HEK293 (cell line): ENCODE results near the gene FSIP1.

Experiments
- CTCF ChIA-PET: fragments of 350-600 bp; formaldehyde crosslinking; extraction: SDS; loops from one replicate; lab custom pipeline; 2021; ENCODE audit warnings: antibody characterized with exemption; lab: Yijun Ruan, JAX
- POLR2A ChIA-PET: fragments of 300-600 bp; formaldehyde crosslinking; extraction: SDS; loops from one replicate; lab custom pipeline; 2020; ENCODE audit warnings: antibody characterized with exemption, inconsistent platforms; lab: Yijun Ruan, JAX
- H3K27ac ChIP-seq: fragments of 200-500 bp; sonication (Bioruptor generic); 2 replicates; pipeline ENCODE4 v1.5.1; 2014; ENCODE audit warnings: low read depth, low read length, control low read depth, inconsistent platforms; ENCODE audit errors: extremely low read depth
- H3K36me3 ChIP-seq, 2 experiments: fragments of 200-500 bp in 1 of 2; sonication (Bioruptor generic) in 1 of 2; 1 replicate in 1 of 2; 2 replicates in 1 of 2; pipeline ENCODE4 v1.5.1; 2014 to 2017; ENCODE audit warnings: inconsistent platforms in 2 of 2, low read length in 2 of 2; ENCODE audit not compliant: control insufficient read depth in 2 of 2, insufficient read depth in 1 of 2
- H3K4me1 ChIP-seq: fragments of 200-500 bp; sonication (Bioruptor generic); 2 replicates; pipeline ENCODE4 v1.5.1; 2014; ENCODE audit warnings: mild to moderate bottlenecking, low read length, inconsistent platforms; ENCODE audit not compliant: control insufficient read depth, insufficient read depth
- H3K4me3 ChIP-seq: 2 replicates; pipeline ENCODE4 v1.5.1; 2011; ENCODE audit warnings: low read depth, mild to moderate bottlenecking, control low read depth, low read length, moderate library complexity
- H3K9me3 ChIP-seq: fragments of 200-500 bp; sonication (Bioruptor generic); 2 replicates; pipeline ENCODE4 v1.5.1; 2014; ENCODE audit warnings: low read depth, low read length, inconsistent platforms; ENCODE audit not compliant: control insufficient read depth, insufficient read depth
- EGR2 ChIP-seq: fragments of 450-650 bp; formaldehyde crosslinking; IDR thresholded peaks from 2 replicates; pipeline ENCODE4 v1.5.1; 2016; ENCODE audit warnings: low read depth, missing biosample characterization, missing genetic modification characterization
- HIC1 ChIP-seq: fragments of 450-650 bp; formaldehyde crosslinking; IDR thresholded peaks from 2 replicates; pipeline ENCODE4 v1.5.1; 2016; ENCODE audit warnings: missing biosample characterization, missing genetic modification characterization
- YY1 ChIP-seq: fragments of 450-650 bp; formaldehyde crosslinking; IDR thresholded peaks from 2 replicates; pipeline ENCODE4 v1.5.1; 2018; ENCODE audit warnings: missing biosample characterization, missing genetic modification characterization
- ZBTB21 ChIP-seq: fragments of 450-650 bp; formaldehyde crosslinking; IDR thresholded peaks from 2 replicates; pipeline ENCODE4 v1.5.1; 2017; ENCODE audit warnings: missing biosample characterization, missing genetic modification characterization
- ZBTB26 ChIP-seq: fragments of 450-650 bp; formaldehyde crosslinking; optimal IDR thresholded peaks from 2 replicates; pipeline ENCODE3; 2016; ENCODE audit warnings: missing biosample characterization, mild to moderate bottlenecking, missing genetic modification characterization
- ZFP41 ChIP-seq: fragments of 450-650 bp; formaldehyde crosslinking; IDR thresholded peaks from 2 replicates; pipeline ENCODE4 v1.5.1; 2016; ENCODE audit warnings: missing biosample characterization, missing genetic modification characterization, borderline replicate concordance
- ZFP69B ChIP-seq: fragments of 450-650 bp; formaldehyde crosslinking; IDR thresholded peaks from 2 replicates; pipeline ENCODE4 v1.5.1; 2016; ENCODE audit warnings: missing biosample characterization, missing genetic modification characterization
- ZNF138 ChIP-seq: fragments of 450-650 bp; formaldehyde crosslinking; IDR thresholded peaks from 2 replicates; pipeline ENCODE4 v1.5.1; 2016; ENCODE audit warnings: missing biosample characterization, missing genetic modification characterization, borderline replicate concordance
- ZNF174 ChIP-seq: fragments of 450-650 bp; formaldehyde crosslinking; IDR thresholded peaks from 2 replicates; pipeline ENCODE4 v1.5.0; 2017; ENCODE audit warnings: missing biosample characterization, mild to moderate bottlenecking, missing genetic modification characterization
- ZNF19 ChIP-seq: fragments of 450-650 bp; formaldehyde crosslinking; IDR thresholded peaks from 2 replicates; pipeline ENCODE4; 2016; ENCODE audit warnings: missing biosample characterization, missing genetic modification characterization, low read depth
- ZNF223 ChIP-seq: fragments of 450-650 bp; formaldehyde crosslinking; IDR thresholded peaks from 2 replicates; pipeline ENCODE4 v1.5.1; 2016; ENCODE audit warnings: missing biosample characterization, missing genetic modification characterization
- ZNF280C ChIP-seq: fragments of 450-650 bp; formaldehyde crosslinking; IDR thresholded peaks from 2 replicates; pipeline ENCODE4 v1.5.1; 2016; ENCODE audit warnings: missing biosample characterization, missing genetic modification characterization
- ZNF335 ChIP-seq: fragments of 450-650 bp; formaldehyde crosslinking; conservative IDR thresholded peaks from 2 replicates; pipeline ENCODE4 v1.5.1; 2016; ENCODE audit warnings: missing biosample characterization, missing genetic modification characterization
- ZNF350 ChIP-seq: fragments of 450-650 bp; formaldehyde crosslinking; IDR thresholded peaks from 2 replicates; pipeline ENCODE4 v1.5.0; 2017; ENCODE audit warnings: missing biosample characterization, mild to moderate bottlenecking, missing genetic modification characterization
- ZNF473 ChIP-seq: fragments of 450-650 bp; formaldehyde crosslinking; IDR thresholded peaks from 2 replicates; pipeline ENCODE4 v1.5.1; 2017; ENCODE audit warnings: missing biosample characterization, missing genetic modification characterization
- ZNF621 ChIP-seq: fragments of 450-650 bp; formaldehyde crosslinking; IDR thresholded peaks from 2 replicates; pipeline ENCODE4 v1.5.1; 2017; ENCODE audit warnings: missing biosample characterization, missing genetic modification characterization
- ZNF629 ChIP-seq: fragments of 450-650 bp; formaldehyde crosslinking; IDR thresholded peaks from 2 replicates; pipeline ENCODE4 v1.5.1; 2017; ENCODE audit warnings: missing biosample characterization, missing genetic modification characterization
- ZNF658 ChIP-seq: fragments of 450-650 bp; formaldehyde crosslinking; IDR thresholded peaks from 2 replicates; pipeline ENCODE4; 2016; ENCODE audit warnings: missing biosample characterization, missing genetic modification characterization
- ZNF664 ChIP-seq: fragments of 450-650 bp; formaldehyde crosslinking; IDR thresholded peaks from 2 replicates; pipeline ENCODE4 v1.5.1; 2016; ENCODE audit warnings: missing biosample characterization, missing genetic modification characterization
- TF ChIP-seq, protein P1 (sequence below): fragments of 450-650 bp; formaldehyde crosslinking; IDR thresholded peaks from 2 replicates; pipeline ENCODE4 v1.5.0; 2017; ENCODE audit warnings: missing biosample characterization, missing genetic modification characterization, borderline replicate concordance

Gene FSIP1

GRCh38 chr15:39672666-39673065 lies 110.0 kb downstream of the FSIP1 start:
- POLR2A ChIA-PET: no interaction called here
- CTCF ChIA-PET: no interaction called here
- Histone ChIP-seq H3K36me3 (no peaks in the 10 kb centered on the region), H3K4me3 (no peak overlapping the region)
- no peak for TF ChIP-seq ZNF223
- TF ChIP-seq ZNF621 (tag by site-specific recombination): no peak
- no peak for TF ChIP-seq ZNF335
- no peak for TF ChIP-seq ZNF138 (tag by site-specific recombination)
- no peak for TF ChIP-seq ZFP69B (tag by site-specific recombination)
- TF ChIP-seq EGR2: no peak
- no peak for TF ChIP-seq ZNF350 (tag by site-specific recombination)
- TF ChIP-seq, all 188 proteins: peak for 0
- Histone ChIP-seq H3K9me3 (no peaks in the 10 kb centered on the region), H3K4me1 (no peaks in the 10 kb centered on the region), H3K27ac (no peak overlapping the region)

GRCh38 chr15:39672184-39672583 lies 110.5 kb downstream of the FSIP1 start:
- no peaks in the 10 kb centered on the region for H3K36me3 ChIP-seq
- TF ChIP-seq ZBTB21 (tag by site-specific recombination) (no peak), ZBTB26 (tag by site-specific recombination) (no peak), ZNF174 (tag by site-specific recombination) (no peak), ZNF664 (tag by site-specific recombination) (no peak), ZNF19 (tag by site-specific recombination) (no peak), ZFP41 (tag by site-specific recombination) (no peak), ZNF473 (tag by site-specific recombination) (no peak), YY1 (tag by site-specific recombination) (no peak), ZNF280C (tag by site-specific recombination) (no peak), ZNF223 (no peak), ZNF629 (no peak), ZNF658 (tag by site-specific recombination) (no peak), HIC1 (no peak)
- TF ChIP-seq, protein P1, sequence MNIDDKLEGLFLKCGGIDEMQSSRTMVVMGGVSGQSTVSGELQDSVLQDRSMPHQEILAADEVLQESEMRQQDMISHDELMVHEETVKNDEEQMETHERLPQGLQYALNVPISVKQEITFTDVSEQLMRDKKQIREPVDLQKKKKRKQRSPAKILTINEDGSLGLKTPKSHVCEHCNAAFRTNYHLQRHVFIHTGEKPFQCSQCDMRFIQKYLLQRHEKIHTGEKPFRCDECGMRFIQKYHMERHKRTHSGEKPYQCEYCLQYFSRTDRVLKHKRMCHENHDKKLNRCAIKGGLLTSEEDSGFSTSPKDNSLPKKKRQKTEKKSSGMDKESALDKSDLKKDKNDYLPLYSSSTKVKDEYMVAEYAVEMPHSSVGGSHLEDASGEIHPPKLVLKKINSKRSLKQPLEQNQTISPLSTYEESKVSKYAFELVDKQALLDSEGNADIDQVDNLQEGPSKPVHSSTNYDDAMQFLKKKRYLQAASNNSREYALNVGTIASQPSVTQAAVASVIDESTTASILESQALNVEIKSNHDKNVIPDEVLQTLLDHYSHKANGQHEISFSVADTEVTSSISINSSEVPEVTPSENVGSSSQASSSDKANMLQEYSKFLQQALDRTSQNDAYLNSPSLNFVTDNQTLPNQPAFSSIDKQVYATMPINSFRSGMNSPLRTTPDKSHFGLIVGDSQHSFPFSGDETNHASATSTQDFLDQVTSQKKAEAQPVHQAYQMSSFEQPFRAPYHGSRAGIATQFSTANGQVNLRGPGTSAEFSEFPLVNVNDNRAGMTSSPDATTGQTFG: no peak
- TF ChIP-seq, all 188 proteins: peak for 0
- Histone ChIP-seq H3K27ac (no peak overlapping the region), H3K4me1 (no peaks in the 10 kb centered on the region), H3K4me3 (no peak overlapping the region), H3K9me3 (no peaks in the 10 kb centered on the region)
- ChIA-PET POLR2A (no interaction called here), CTCF (no interaction called here)
